ENCODE data around the gene PRR3. TPM values are rescaled to one million over a fixed set of nuclear protein-coding genes. Genes with fewer than 3 reads are reported as not detected.
"Not testable (repeated sequence)": the region's sequence is repeated elsewhere in the genome, so short reads cannot be mapped to it uniquely, and the experiment has no call there.

The PRR3 gene
- total RNA-seq, 1 donor from 2014 or later, result 41.4 TPM

GRCh38 chr6:30520522-30520921 is 36.6 kb upstream of the PRR3 start:
- DNase-seq (ENCODE audit: low read depth, low spot score), result no peak
- Mint-ChIP-seq H3K27ac (ENCODE audit: unreplicated experiment) (no peak overlapping the region), H3K4me1 (peaks cover 8% of the 10 kb centered on the region), H3K4me3 (no peak overlapping the region), H3K36me3 (ENCODE audit: low read depth) (no peaks in the 10 kb centered on the region), H3K9me3 (peaks cover 6% of the 10 kb centered on the region), H3K27me3 (ENCODE audit: low read depth) (peaks cover 68% of the 10 kb centered on the region)
- no peak for TF ChIP-seq CTCF (conservative IDR thresholded peaks at IDR 0.05)

GRCh38 chr6:30521082-30521481 is 36.0 kb upstream of the PRR3 start:
- peaks cover 68% of the 10 kb centered on the region for H3K27me3 Mint-ChIP-seq (ENCODE audit: low read depth)
- not testable (repeated sequence) for H3K4me3 Mint-ChIP-seq; H3K36me3 Mint-ChIP-seq (ENCODE audit: low read depth); H3K4me1 Mint-ChIP-seq; DNase-seq (ENCODE audit: low read depth, low spot score); H3K9me3 Mint-ChIP-seq; H3K27ac Mint-ChIP-seq (ENCODE audit: unreplicated experiment)

GRCh38 chr6:30521952-30522351 is 35.1 kb upstream of the PRR3 start:
- not testable (repeated sequence) for H3K27ac Mint-ChIP-seq (ENCODE audit: unreplicated experiment); H3K4me1 Mint-ChIP-seq; H3K36me3 Mint-ChIP-seq (ENCODE audit: low read depth); DNase-seq (ENCODE audit: low read depth, low spot score); H3K9me3 Mint-ChIP-seq; H3K4me3 Mint-ChIP-seq
- peaks cover 66% of the 10 kb centered on the region for H3K27me3 Mint-ChIP-seq (ENCODE audit: low read depth)

DNA sequence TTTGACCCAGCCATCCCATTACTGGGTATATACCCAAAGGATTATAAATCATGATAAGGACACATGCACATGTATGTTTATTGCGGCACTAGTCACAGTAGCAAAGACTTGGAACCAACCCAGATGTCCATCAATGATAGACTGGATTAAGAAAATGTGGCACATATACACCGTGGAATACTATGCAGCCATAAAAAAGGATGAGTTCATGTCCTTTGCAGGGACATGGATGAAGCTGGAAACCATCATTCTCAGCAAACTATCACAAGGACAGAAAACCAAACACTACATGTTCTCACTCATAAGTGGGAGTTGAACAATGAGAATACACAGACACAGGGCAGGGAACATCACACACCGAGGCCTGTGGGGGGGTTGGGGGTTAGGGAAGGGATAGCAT is 30.7 kb upstream of the PRR3 start:
- DNase-seq (ENCODE audit: low read depth, low spot score); H3K4me3 Mint-ChIP-seq; H3K36me3 Mint-ChIP-seq (ENCODE audit: low read depth); H3K9me3 Mint-ChIP-seq; H3K27ac Mint-ChIP-seq (ENCODE audit: unreplicated experiment); H3K4me1 Mint-ChIP-seq: not testable (repeated sequence)
- H3K27me3 Mint-ChIP-seq (ENCODE audit: low read depth), result peaks cover 69% of the 10 kb centered on the region

DNA sequence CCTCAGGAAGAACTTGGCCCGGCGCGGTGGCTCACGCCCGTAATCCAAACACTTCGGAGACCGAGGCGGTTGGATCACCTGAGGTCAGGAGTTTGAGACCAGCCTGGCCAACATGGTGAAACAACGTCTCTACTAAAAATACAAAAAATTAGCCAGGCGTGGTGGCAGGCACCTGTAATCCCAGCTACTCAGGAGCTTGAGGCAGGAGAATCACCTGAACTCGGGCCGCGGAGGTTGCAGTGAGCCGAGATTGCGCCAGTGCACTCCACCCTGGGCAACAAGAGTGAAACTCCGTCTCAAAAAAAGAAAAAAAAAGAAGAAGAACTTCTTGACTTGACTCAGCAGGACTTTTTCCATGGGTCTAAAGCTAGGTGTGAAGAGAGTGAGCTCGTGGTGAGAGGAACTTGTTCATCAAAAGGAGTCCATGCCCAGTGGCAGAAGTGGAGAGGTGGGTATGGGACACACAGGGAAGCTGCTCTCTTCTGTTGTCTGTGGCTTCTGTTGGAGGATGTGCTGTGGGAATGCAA is 27.7 kb upstream of the PRR3 start:
- H3K27ac Mint-ChIP-seq (ENCODE audit: unreplicated experiment); DNase-seq (ENCODE audit: low read depth, low spot score); H3K4me1 Mint-ChIP-seq; H3K36me3 Mint-ChIP-seq (ENCODE audit: low read depth); H3K4me3 Mint-ChIP-seq; H3K9me3 Mint-ChIP-seq: not testable (repeated sequence)
- peaks cover 45% of the 10 kb centered on the region for H3K27me3 Mint-ChIP-seq (ENCODE audit: low read depth)

GRCh38 chr6:30530014-30530413 is 27.1 kb upstream of the PRR3 start:
- H3K36me3 Mint-ChIP-seq (ENCODE audit: low read depth), result no peaks in the 10 kb centered on the region
- no peak overlapping the region for H3K4me3 Mint-ChIP-seq
- H3K27me3 Mint-ChIP-seq (ENCODE audit: low read depth), result peaks cover 41% of the 10 kb centered on the region
- H3K9me3 Mint-ChIP-seq, result no peaks in the 10 kb centered on the region
- TF ChIP-seq CTCF (conservative IDR thresholded peaks at IDR 0.05), result no peak
- no peak overlapping the region for H3K27ac Mint-ChIP-seq (ENCODE audit: unreplicated experiment)
- H3K4me1 Mint-ChIP-seq, result no peaks in the 10 kb centered on the region
- DNase-seq (ENCODE audit: low read depth, low spot score), result no peak

GRCh38 chr6:30533460-30534294 is 23.4 kb upstream of the PRR3 start:
- Mint-ChIP-seq H3K4me3 (no peak overlapping the region), H3K4me1 (no peaks in the 10 kb centered on the region), H3K9me3 (no peaks in the 10 kb centered on the region), H3K27me3 (ENCODE audit: low read depth) (peaks cover 22% of the 10 kb centered on the region), H3K36me3 (ENCODE audit: low read depth) (no peaks in the 10 kb centered on the region), H3K27ac (ENCODE audit: unreplicated experiment) (no peak overlapping the region)
- TF ChIP-seq CTCF (conservative IDR thresholded peaks at IDR 0.05), result no peak
- DNase-seq (ENCODE audit: low read depth, low spot score), result no peak

All from neural crest cell (in vitro differentiated cells).